Pancreas (tissue), 10 donors: ENCODE measurements around the gene SPATS2L. TPM values are rescaled to one million over a fixed set of nuclear protein-coding genes. Genes with fewer than 3 reads are reported as not detected.

ENCODE experiments used
- ATAC-seq, 4 donors: fragments of 200-7000 bp; cut with Tn5 transposase; one replicate each; pipeline versions ENCODE4 v1.8.0 to v1.9.1; 2020; ENCODE audit warnings: mild to moderate bottlenecking in 4 of 4, moderate library complexity in 4 of 4
- DNase-seq, 6 donors: peaks; one replicate each; pipeline ENCODE4 v3.0.0-alpha.2; 2020
- FAIRE-seq: peaks from 2 replicates; lab custom pipeline; 2012; peaks lifted over from hg19 to GRCh38; lab: Jason Lieb, UNC
- H3K27ac ChIP-seq, 4 donors: fragments of 200-600 bp; sonication (generic); 1 replicate in 3 of 4; 2 replicates in 1 of 4; pipeline versions ENCODE4 v1.5.0 to v1.8.0; 2020
- H3K27me3 ChIP-seq, 4 donors: fragments of 200-600 bp; one replicate each; pipeline ENCODE4 v1.8.0; 2021
- H3K36me3 ChIP-seq, 3 donors: fragments of 200-600 bp; sonication (generic) in 1 of 3; one replicate each; pipeline versions ENCODE4 v1.5.0 to v1.8.0; 2020 to 2021
- H3K4me1 ChIP-seq, 3 donors: fragments of 200-600 bp; one replicate each; pipeline ENCODE4 v1.8.0; 2021
- H3K4me3 ChIP-seq, 4 donors: fragments of 200-600 bp; sonication (generic) in 2 of 4; one replicate each; pipeline versions ENCODE4 v1.5.0 to v1.8.0; 2020 to 2021
- H3K9me3 ChIP-seq, 4 donors: fragments of 200-600 bp; one replicate each; pipeline ENCODE4 v1.8.0; 2021
- CTCF ChIP-seq, 4 donors: fragments of 200-600 bp; sonication (generic) in 3 of 4; IDR thresholded peaks; one replicate each; pipeline versions ENCODE4 v1.5.0 to v1.8.0; 2021; ENCODE audit warnings: antibody characterized with exemption in 4 of 4
- WGBS, 2 donors: extraction: QIAGEN DNeasy Blood & Tissue Kit; methylation state at CpG; one replicate each; pipeline ENCODE4 v1.1.7; 2013; 5-methylcytosine and 5-hydroxymethylcytosine counted together
- intact Hi-C, 3 donors: fragments of 100-400 bp; cut with DNase I; formaldehyde crosslinking; loops; one replicate each; pipeline versions ENCODE4 v1.11.1 to v1.14.2; 2022
- polyA plus RNA-seq, 2 donors: library from polyadenylated mRNA; stranded (reverse); fragments of 200-250 nt; gene quantifications; one replicate each; pipeline ENCODE4 v1.2.3, GENCODE V29; 2013
- total RNA-seq, 6 donors: library from RNA; stranded (reverse); fragmentation: NEBNext Ultra II Directional in 4 of 6; extraction: Animal tissue kit (Norgen Biotek cat#: 25700) in 4 of 6; gene quantifications; one replicate each; pipeline versions ENCODE4 v1.2.1 to v1.2.4, GENCODE V29; 2021 to 2023
- donor health status: healthy with polysubstance abuse.
- donor health status: DM: no; HTN: no; CAD: no; lungs with moderate emphysema.
- donor health status: DM: no; HTN: no; CAD: no.
- donor health status: control.
- donor health status: control.
- donor health status: Bipolar disorder and iron deficiency.
- donor health status: DM: yes; HTN: yes; CAD: no.
- donor health status: DM: no; HTN: no; CAD: no.
- donor health status: DM: no; HTN: no; CAD: no.
- donor health status: DM: yes; HTN: yes; CAD: no.

SPATS2L gene
- total and polyA plus RNA-seq, 8 donors, result 28.8 to 87.0 (median 40.8) TPM

GRCh38 chr2:200345975-200346374 lies 39.5 kb downstream of the SPATS2L start:
- Histone ChIP-seq H3K4me3 (no peak overlapping the region), H3K4me1 (peaks cover 0 to 4% (median 0%) of the 10 kb centered on the region in 3 donors), H3K36me3 (no peaks in the 10 kb centered on the region), H3K27ac (no peak overlapping the region), H3K27me3 (no peaks in the 10 kb centered on the region), H3K9me3 (no peaks in the 10 kb centered on the region)
- no peak for DNase-seq
- intact Hi-C loops, result no loop called here
- no peak for ATAC-seq
- no peak for FAIRE-seq
- 83 to 88% methylated on average over 1 of the region's 1 CpG for WGBS, 2 donors
- no peak for TF ChIP-seq CTCF (IDR thresholded peaks at IDR 0.05)

- WGBS, 2 donors, result 97 to 99% methylated on average over 3 of the region's 3 CpGs
- Histone ChIP-seq H3K36me3 (no peaks in the 10 kb centered on the region), H3K9me3 (no peaks in the 10 kb centered on the region), H3K4me1 (peaks cover 0 to 5% (median 4%) of the 10 kb centered on the region in 3 donors), H3K27ac (no peak overlapping the region), H3K27me3 (no peaks in the 10 kb centered on the region), H3K4me3 (no peak overlapping the region)
- no peak for FAIRE-seq
- ATAC-seq, result no peak
- intact Hi-C loops, result no loop called here
- DNase-seq, result no peak
- TF ChIP-seq CTCF (IDR thresholded peaks at IDR 0.05), result no peak
These were observed 40.8 kb downstream of the SPATS2L start for GRCh38 chr2:200347301-200347700.

- H3K9me3 ChIP-seq, result no peaks in the 10 kb centered on the region
- intact Hi-C loops, result no loop called here
- ATAC-seq (no peak), FAIRE-seq (no peak), DNase-seq (no peak)
- no peaks in the 10 kb centered on the region for H3K36me3 ChIP-seq
- H3K4me1 ChIP-seq, result peaks cover 0 to 11% (median 4%) of the 10 kb centered on the region in 3 donors
- H3K27ac ChIP-seq, result no peak overlapping the region
- no peak for TF ChIP-seq CTCF (IDR thresholded peaks at IDR 0.05)
- H3K27me3 ChIP-seq, result no peaks in the 10 kb centered on the region
- no peak overlapping the region for H3K4me3 ChIP-seq
- 94 to 95% methylated on average over 9 of the region's 9 CpGs for WGBS, 2 donors
These were observed 42.5 kb downstream of the SPATS2L start for GRCh38 chr2:200348897-200349563.

- TF ChIP-seq CTCF (IDR thresholded peaks at IDR 0.05), result no peak
- H3K27ac ChIP-seq, result no peak overlapping the region
- no peaks in the 10 kb centered on the region for H3K36me3 ChIP-seq
- intact Hi-C loops, result no loop called here
- WGBS, 2 donors, result 96 to 100% methylated on average over 3 of the region's 3 CpGs
- no peak for ATAC-seq
- DNase-seq, result no peak
- FAIRE-seq, result no peak
- no peak overlapping the region for H3K4me3 ChIP-seq
- H3K27me3 ChIP-seq, result no peaks in the 10 kb centered on the region
- no peaks in the 10 kb centered on the region for H3K9me3 ChIP-seq
- H3K4me1 ChIP-seq, result peaks cover 0 to 11% (median 4%) of the 10 kb centered on the region in 3 donors
These were observed 43.4 kb downstream of the SPATS2L start for GRCh38 chr2:200349868-200350267.

- no peaks in the 10 kb centered on the region for H3K27me3 ChIP-seq
- FAIRE-seq (no peak), ATAC-seq (no peak), DNase-seq (no peak)
- H3K36me3 ChIP-seq, result no peaks in the 10 kb centered on the region
- intact Hi-C loops, result no loop called here
- H3K9me3 ChIP-seq, result no peaks in the 10 kb centered on the region
- TF ChIP-seq CTCF (IDR thresholded peaks at IDR 0.05), result no peak
- H3K4me3 ChIP-seq, result no peak overlapping the region
- 86 to 99% methylated on average over 1 of the region's 1 CpG for whole genome bisulfite sequencing, 2 donors
- H3K4me1 ChIP-seq, result peaks cover 0 to 11% (median 4%) of the 10 kb centered on the region in 3 donors
- H3K27ac ChIP-seq, result no peak overlapping the region
These were observed 44.4 kb downstream of the SPATS2L start for GRCh38 chr2:200350850-200351285.
